DOHH2 (cell line): Measurements from ENCODE around the gene RXFP4.

ENCODE experiments used
- H3F3A ChIP-seq: fragments of 200-600 bp; sonication (generic), shearing (Covaris generic); 2 replicates; pipeline ENCODE4 v1.6.0; 2016; ENCODE audit warnings: antibody characterized with exemption, mild to moderate bottlenecking; ENCODE audit not compliant: control insufficient read depth, insufficient read depth
- H3K27ac ChIP-seq: fragments of 200-600 bp; sonication (generic); 2 replicates; pipeline ENCODE4 v1.5.1; 2014; ENCODE audit warnings: low read depth, mild to moderate bottlenecking, low read length, moderate library complexity
- H3K27me3 ChIP-seq: fragments of 200-600 bp; sonication (generic); 2 replicates; pipeline ENCODE4 v1.6.1; 2014; ENCODE audit warnings: mild to moderate bottlenecking, low read length, mixed read lengths; ENCODE audit not compliant: control insufficient read depth
- H3K36me3 ChIP-seq: fragments of 200-600 bp; sonication (generic); 2 replicates; pipeline ENCODE4 v1.6.1; 2014; ENCODE audit warnings: mild to moderate bottlenecking, low read length, moderate library complexity, mixed read lengths; ENCODE audit not compliant: control insufficient read depth
- H3K4me1 ChIP-seq: fragments of 200-600 bp; sonication (generic); 2 replicates; pipeline ENCODE4 v1.6.1; 2014; ENCODE audit warnings: mild to moderate bottlenecking, low read length, mixed read lengths; ENCODE audit not compliant: control insufficient read depth
- H3K4me2 ChIP-seq: fragments of 200-600 bp; sonication (generic); 2 replicates; pipeline ENCODE4 v1.6.0; 2014; ENCODE audit warnings: mild to moderate bottlenecking, low read length, moderate library complexity
- H3K4me3 ChIP-seq: fragments of 200-600 bp; sonication (generic); 2 replicates; pipeline ENCODE4 v1.5.1; 2014; ENCODE audit warnings: mild to moderate bottlenecking, low read length, mixed read lengths
- H3K79me2 ChIP-seq: fragments of 200-600 bp; sonication (generic); 2 replicates; pipeline ENCODE4 v1.6.1; 2014; ENCODE audit warnings: mild to moderate bottlenecking, low read length, mixed read lengths; ENCODE audit not compliant: control insufficient read depth
- H3K9me2 ChIP-seq: fragments of 200-600 bp; sonication (generic); replicated peaks from 2 replicates; pipeline ENCODE4 v1.6.1; 2014; ENCODE audit warnings: mild to moderate bottlenecking, low read length, mixed read lengths; ENCODE audit not compliant: control insufficient read depth
- H3K9me3 ChIP-seq: fragments of 200-600 bp; sonication (generic); 2 replicates; pipeline ENCODE4 v1.6.1; 2014; ENCODE audit warnings: antibody characterized with exemption, low read length, mixed read lengths; ENCODE audit not compliant: control insufficient read depth, insufficient read depth
- H4K20me1 ChIP-seq: fragments of 200-600 bp; sonication (generic); 2 replicates; pipeline ENCODE4 v1.6.0; 2014; ENCODE audit warnings: low read depth, mild to moderate bottlenecking, antibody characterized with exemption, low read length, moderate library complexity; ENCODE audit not compliant: control insufficient read depth, insufficient read depth
- CTCF ChIP-seq: fragments of 200-600 bp; sonication (generic); IDR thresholded peaks from one replicate; pipeline ENCODE4 v1.5.1; 2014; ENCODE audit warnings: antibody characterized with exemption, mild to moderate bottlenecking, low read depth, low read length; ENCODE audit not compliant: poor library complexity, severe bottlenecking
- EZH2phosphoT487 ChIP-seq: fragments of 200-600 bp; sonication (generic); IDR thresholded peaks from 2 replicates; pipeline ENCODE4 v1.6.1; 2017; ENCODE audit warnings: borderline replicate concordance, mild to moderate bottlenecking, antibody characterized with exemption, low read length, moderate library complexity, mixed read lengths

RXFP4 gene

GRCh38 chr1:155897746-155898145 lies 43.7 kb upstream of the RXFP4 start:
- no peaks in the 10 kb centered on the region for H3K27me3 ChIP-seq
- H3F3A ChIP-seq: peaks cover 10% of the 10 kb centered on the region; the same call in 1 of the 2 replicates
- no peaks in the 10 kb centered on the region for H3K9me2 ChIP-seq
- no peak overlapping the region for H3K4me2 ChIP-seq
- peaks cover 15% of the 10 kb centered on the region for H3K4me1 ChIP-seq
- H3K9me3 ChIP-seq: no peaks in the 10 kb centered on the region
- H3K36me3 ChIP-seq: peaks cover 41% of the 10 kb centered on the region
- 0 out of 2 replicates have a peak, but pooled peaks cover 2% of the 10 kb centered on the region for H4K20me1 ChIP-seq
- H3K27ac ChIP-seq: no peak overlapping the region
- H3K4me3 ChIP-seq: no peak overlapping the region
- no peaks in the 10 kb centered on the region for H3K79me2 ChIP-seq
- TF ChIP-seq CTCF (no peak), EZH2phosphoT487 (no peak)

GRCh38 chr1:155898888-155899287 lies 42.5 kb upstream of the RXFP4 start:
- no peak overlapping the region for H3K4me2 ChIP-seq
- H3K4me3 ChIP-seq: no peak overlapping the region
- H3K4me1 ChIP-seq: peaks cover 6% of the 10 kb centered on the region
- H3K27ac ChIP-seq: no peak overlapping the region
- 0 out of 2 replicates have a peak, but pooled peaks cover 2% of the 10 kb centered on the region for H4K20me1 ChIP-seq
- H3F3A ChIP-seq: no peaks in the 10 kb centered on the region
- no peaks in the 10 kb centered on the region for H3K9me2 ChIP-seq
- no peaks in the 10 kb centered on the region for H3K27me3 ChIP-seq
- H3K36me3 ChIP-seq: peaks cover 47% of the 10 kb centered on the region
- no peak for TF ChIP-seq EZH2phosphoT487
- TF ChIP-seq CTCF: no peak
- H3K9me3 ChIP-seq: no peaks in the 10 kb centered on the region
- no peaks in the 10 kb centered on the region for H3K79me2 ChIP-seq

GRCh38 chr1:155899683-155900082 lies 41.8 kb upstream of the RXFP4 start:
- H3K9me2 ChIP-seq: no peaks in the 10 kb centered on the region
- H3K27ac ChIP-seq: no peak overlapping the region
- no peak for TF ChIP-seq CTCF
- no peak for TF ChIP-seq EZH2phosphoT487
- no peak overlapping the region for H3K4me3 ChIP-seq
- 0 out of 2 replicates have a peak, but pooled peaks cover 2% of the 10 kb centered on the region for H4K20me1 ChIP-seq
- peaks cover 55% of the 10 kb centered on the region for H3K36me3 ChIP-seq
- H3K4me2 ChIP-seq: no peak overlapping the region
- H3K4me1 ChIP-seq: peaks cover 4% of the 10 kb centered on the region
- no peaks in the 10 kb centered on the region for H3K79me2 ChIP-seq
- H3F3A ChIP-seq: no peaks in the 10 kb centered on the region
- H3K9me3 ChIP-seq: no peaks in the 10 kb centered on the region
- H3K27me3 ChIP-seq: no peaks in the 10 kb centered on the region
